GM19193 (cell line): Measurements from ENCODE around the gene THEMIS2.

Experiments used
- POLR2A ChIP-seq: IDR thresholded peaks from 4 replicates; pipeline ENCODE4 v1.6.1; 2011; ENCODE audit not compliant: insufficient read depth, insufficient read length; ENCODE audit errors: extremely low read depth

The THEMIS2 gene

GRCh38 chr1:27894521-27894920 lies 22.2 kb downstream of the THEMIS2 start:
- no peak for TF ChIP-seq POLR2A

- TF ChIP-seq POLR2A, result no peak
Measured at GRCh38 chr1:27906759-27907158, 34.4 kb downstream of the THEMIS2 start.

DNA sequence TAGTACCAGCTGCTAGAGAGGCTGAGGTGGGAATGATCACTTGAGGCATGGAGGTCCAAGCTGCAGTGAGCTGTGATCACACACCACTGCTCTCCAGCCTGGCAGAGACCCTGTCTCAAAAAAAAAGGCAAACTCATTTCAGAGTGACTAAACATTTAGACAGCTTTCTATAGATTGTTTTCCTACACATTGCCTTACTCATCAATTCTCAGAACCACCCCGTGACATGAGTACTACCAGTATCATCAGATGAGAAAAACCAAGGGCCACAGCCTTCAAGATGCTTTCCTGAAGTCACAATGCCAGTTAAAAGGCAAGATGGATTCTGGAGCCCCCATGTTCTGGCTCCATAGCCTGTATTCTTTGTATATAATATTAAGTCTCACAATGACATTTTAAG lies 40.1 kb downstream of the THEMIS2 start:
- no peak for TF ChIP-seq POLR2A

DNA sequence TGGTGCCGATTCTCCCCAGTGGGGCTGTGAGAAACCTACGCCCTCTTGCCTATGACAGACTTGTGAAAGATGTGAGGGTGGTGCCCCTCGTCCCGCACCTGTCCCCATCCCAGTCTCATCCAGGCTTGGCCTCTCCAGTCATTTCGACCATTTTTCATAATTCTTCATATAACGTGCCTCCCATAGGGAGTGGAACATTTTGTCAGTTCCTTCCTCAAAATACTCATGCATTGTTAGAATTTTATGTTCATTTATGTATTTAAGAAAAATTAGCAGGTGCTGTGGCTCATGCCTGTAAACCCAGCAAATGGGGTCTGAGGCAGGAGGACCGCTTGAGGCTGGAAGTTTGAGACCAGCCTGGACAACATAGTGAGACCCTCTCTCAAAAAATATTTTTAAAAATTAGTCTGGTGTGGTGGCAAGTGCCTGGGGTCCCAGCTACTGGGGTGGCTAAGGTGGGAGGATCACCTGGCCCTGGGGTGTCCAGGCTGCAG lies 42.8 kb downstream of the THEMIS2 start:
- no peak for TF ChIP-seq POLR2A

DNA sequence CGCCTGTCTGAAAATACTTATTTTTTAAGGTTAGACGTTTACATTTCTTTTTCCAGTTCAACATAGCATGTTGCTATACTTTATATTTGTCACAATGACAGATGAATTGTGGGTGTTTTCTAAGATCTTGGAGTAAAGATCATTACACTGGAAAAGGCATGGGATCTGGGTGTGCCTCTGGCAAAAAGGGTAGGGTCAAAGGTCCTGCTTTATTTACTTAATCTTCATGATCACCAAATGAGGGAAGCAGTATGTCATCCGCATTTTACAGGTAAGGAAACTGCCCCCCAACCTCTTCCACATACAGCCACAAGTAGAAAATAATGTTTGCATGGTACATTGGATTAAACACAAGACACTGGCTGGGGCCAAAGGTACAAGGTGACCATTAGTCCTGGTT lies 49.9 kb downstream of the THEMIS2 start:
- no peak for TF ChIP-seq POLR2A

DNA sequence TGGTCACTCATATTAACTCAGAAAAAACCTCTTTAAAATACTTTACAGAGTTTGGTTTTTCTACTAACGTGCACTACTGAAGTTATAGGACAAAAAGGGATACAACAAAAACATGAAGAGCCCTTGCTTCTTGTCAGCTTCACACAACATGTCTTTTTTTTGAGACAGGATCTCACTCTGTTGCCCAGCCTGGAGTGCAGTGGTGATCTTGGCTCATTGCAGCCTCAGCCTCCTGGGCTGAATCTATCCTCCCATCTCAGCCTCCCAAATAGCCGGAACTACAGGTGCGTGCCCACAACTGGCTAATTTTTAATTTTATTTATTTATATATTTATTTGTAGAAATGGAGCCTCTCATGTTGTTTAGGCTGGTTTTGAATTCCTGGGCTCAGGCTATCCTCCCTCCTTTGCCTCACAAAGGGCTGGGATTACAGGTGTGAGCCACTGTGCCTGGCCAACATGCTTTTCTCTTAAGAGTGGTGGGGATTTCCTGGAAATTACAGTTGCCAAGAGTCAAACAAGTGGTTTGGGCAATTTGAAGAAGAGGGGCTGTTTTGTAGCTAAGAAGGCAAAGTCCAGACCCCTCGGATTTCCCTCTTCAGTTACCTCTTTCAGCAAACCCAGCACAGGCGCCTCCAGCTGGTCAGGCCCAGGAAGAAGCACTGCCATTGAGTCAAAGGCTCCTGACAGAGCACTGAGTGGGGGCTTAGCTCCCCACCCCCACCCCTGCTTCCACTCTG lies 56.0 kb downstream of the THEMIS2 start:
- no peak for TF ChIP-seq POLR2A

DNA sequence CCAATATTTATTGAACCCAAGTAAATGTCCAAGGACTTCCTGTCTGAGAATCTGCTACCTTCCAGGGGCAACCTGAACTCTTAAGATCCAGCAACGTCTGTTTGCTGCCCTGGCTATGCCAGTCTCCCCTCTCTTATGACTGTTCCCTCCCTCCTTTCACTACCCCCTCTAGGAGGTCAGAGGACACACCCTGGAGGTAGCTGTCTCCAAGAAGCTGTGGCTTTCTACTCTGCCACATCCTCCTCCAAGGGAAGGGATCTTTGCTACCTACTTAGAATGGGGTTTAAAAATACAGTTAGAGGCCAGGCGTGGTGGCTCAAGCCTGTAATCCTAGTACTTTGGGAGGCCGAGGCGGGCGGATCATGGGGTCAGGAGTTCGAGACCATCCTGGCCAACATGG lies 58.8 kb downstream of the THEMIS2 start:
- TF ChIP-seq POLR2A, result no peak

DNA sequence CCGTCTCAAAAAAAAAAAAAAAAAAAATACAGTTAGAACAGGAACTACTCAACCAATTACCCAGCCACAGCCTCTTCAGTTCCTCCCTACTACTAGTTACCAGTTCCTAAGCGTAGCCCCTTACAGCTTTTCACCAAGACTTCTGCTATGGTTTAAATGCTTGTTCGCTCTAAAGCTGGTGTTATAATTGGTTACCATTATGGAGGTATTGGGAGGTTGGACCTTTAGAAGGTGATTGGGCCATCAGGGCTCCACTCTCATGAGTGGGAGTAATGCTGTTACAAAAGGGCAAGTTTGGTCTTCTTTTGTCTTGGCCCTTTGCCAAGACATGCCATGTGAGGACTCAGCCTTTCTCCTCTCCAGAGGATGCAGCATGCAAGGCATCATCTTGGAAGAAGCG lies 59.4 kb downstream of the THEMIS2 start:
- TF ChIP-seq POLR2A, result no peak

- TF ChIP-seq POLR2A, result no peak
Measured at GRCh38 chr1:27934818-27935549, 62.6 kb downstream of the THEMIS2 start, which contains the start of gene SMPDL3B. TSS of gene SMPDL3B (plus strand) at chr1:27935000. CDS start at chr1:27935184, 184 bp downstream.

DNA sequence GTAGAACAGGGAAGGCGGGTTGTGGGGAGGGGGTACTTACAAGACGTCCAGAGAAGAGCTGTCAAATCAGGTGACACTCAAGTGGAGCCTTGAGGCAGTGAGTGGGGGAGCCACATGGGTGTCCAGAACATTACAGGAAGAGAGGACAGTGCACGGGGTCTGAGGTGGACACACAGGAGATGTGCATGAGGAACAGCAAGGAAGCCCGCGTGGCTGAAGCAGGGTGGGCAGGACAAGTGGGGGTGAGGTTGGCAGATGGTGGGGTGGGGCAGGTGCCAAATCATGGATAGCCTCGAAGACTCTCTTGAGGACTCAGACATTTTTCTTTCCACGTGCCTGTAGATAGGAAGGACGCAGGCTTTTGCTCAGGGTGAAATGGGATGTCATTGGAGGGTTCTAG lies 63.4 kb downstream of the THEMIS2 start:
- TF ChIP-seq POLR2A, result no peak
